Astrocyte (in vitro differentiated cells and primary cell): ENCODE results near the gene SHC3. TPM values are rescaled to one million over a fixed set of nuclear protein-coding genes. Genes with fewer than 3 reads are reported as not detected.

Experiments
- DNase-seq: peaks from one replicate; pipeline ENCODE4 v3.0.0-alpha.2; 2010; ENCODE audit warnings: low read depth
- FAIRE-seq: peaks from 2 replicates; lab custom pipeline; 2011; peaks lifted over from hg19 to GRCh38; lab: Jason Lieb, UNC
- H2AFZ ChIP-seq: 2 replicates; pipeline ENCODE4 v1.6.0; 2012; ENCODE audit warnings: low read depth, low read length, inconsistent platforms
- H3K27ac ChIP-seq: 2 replicates; pipeline ENCODE4 v1.5.1; 2011; ENCODE audit warnings: low read depth, low read length, inconsistent platforms
- H3K27me3 ChIP-seq: 2 replicates; pipeline ENCODE4 v1.6.0; 2011; ENCODE audit warnings: low read length, inconsistent platforms; ENCODE audit not compliant: insufficient read depth
- H3K36me3 ChIP-seq: 2 replicates; pipeline ENCODE4 v1.5.1; 2011; ENCODE audit warnings: low read length, inconsistent platforms; ENCODE audit not compliant: insufficient read depth
- H3K4me1 ChIP-seq: 2 replicates; pipeline ENCODE4 v1.5.1; 2011; ENCODE audit warnings: low read length, inconsistent platforms; ENCODE audit not compliant: insufficient read depth
- H3K4me2 ChIP-seq: 2 replicates; pipeline ENCODE4 v1.6.0; 2012; ENCODE audit warnings: low read length, inconsistent platforms
- H3K4me3 ChIP-seq: 2 replicates; pipeline ENCODE4 v1.5.1; 2011; ENCODE audit warnings: low read depth, mild to moderate bottlenecking, low read length, inconsistent platforms; ENCODE audit not compliant: insufficient read depth
- H3K79me2 ChIP-seq: 2 replicates; pipeline ENCODE4 v1.6.0; 2012; ENCODE audit warnings: mild to moderate bottlenecking, low read length, inconsistent platforms; ENCODE audit not compliant: insufficient read depth
- H3K9ac ChIP-seq: 2 replicates; pipeline ENCODE4 v1.6.0; 2012; ENCODE audit warnings: mild to moderate bottlenecking, low read length, inconsistent platforms
- H3K9me3 ChIP-seq: 2 replicates; pipeline ENCODE4 v1.5.1; 2012; ENCODE audit warnings: low read depth, mild to moderate bottlenecking, low read length, inconsistent platforms; ENCODE audit not compliant: insufficient read depth
- H4K20me1 ChIP-seq: 2 replicates; pipeline ENCODE4 v1.6.0; 2012; ENCODE audit warnings: low read length, inconsistent platforms; ENCODE audit not compliant: insufficient read depth
- H3K27ac Mint-ChIP-seq: one replicate; pipeline ENCODE4 v1.8.0; 2021; ENCODE audit warnings: mild to moderate bottlenecking, mixed read lengths; ENCODE audit not compliant: unreplicated experiment
- H3K27me3 Mint-ChIP-seq: one replicate; pipeline ENCODE4 v1.8.0; 2021; ENCODE audit warnings: low read depth, mixed read lengths; ENCODE audit not compliant: unreplicated experiment
- H3K36me3 Mint-ChIP-seq: one replicate; pipeline ENCODE4 v1.8.0; 2021; ENCODE audit warnings: low read depth, mixed read lengths; ENCODE audit not compliant: unreplicated experiment
- H3K4me1 Mint-ChIP-seq: one replicate; pipeline ENCODE4 v1.8.0; 2021; ENCODE audit warnings: low read depth, mixed read lengths; ENCODE audit not compliant: unreplicated experiment
- H3K4me3 Mint-ChIP-seq: one replicate; pipeline ENCODE4 v1.8.0; 2021; ENCODE audit warnings: mild to moderate bottlenecking, moderate library complexity, mixed read lengths; ENCODE audit not compliant: unreplicated experiment
- H3K9me3 Mint-ChIP-seq: one replicate; pipeline ENCODE4 v1.8.0; 2021; ENCODE audit warnings: mild to moderate bottlenecking, mixed read lengths; ENCODE audit not compliant: unreplicated experiment
- EZH2 ChIP-seq: IDR thresholded peaks from 2 replicates; pipeline ENCODE4 v1.6.1; 2012; ENCODE audit warnings: mild to moderate bottlenecking, low read length, inconsistent platforms; ENCODE audit not compliant: insufficient read depth
- total RNA-seq: library from RNA; stranded (reverse); gene quantifications from 2 replicates; pipeline ENCODE4 v1.2.1, GENCODE V29; 2021
- TF ChIP-seq, protein P1 (sequence below): IDR thresholded peaks from 2 replicates; pipeline ENCODE4 v1.5.1; 2011; ENCODE audit warnings: low read depth, mild to moderate bottlenecking, inconsistent platforms, low read length, moderate library complexity; ENCODE audit not compliant: insufficient read depth

Gene SHC3
- total RNA-seq, 1 donor from 2014 or later = 4.6 TPM

DNA sequence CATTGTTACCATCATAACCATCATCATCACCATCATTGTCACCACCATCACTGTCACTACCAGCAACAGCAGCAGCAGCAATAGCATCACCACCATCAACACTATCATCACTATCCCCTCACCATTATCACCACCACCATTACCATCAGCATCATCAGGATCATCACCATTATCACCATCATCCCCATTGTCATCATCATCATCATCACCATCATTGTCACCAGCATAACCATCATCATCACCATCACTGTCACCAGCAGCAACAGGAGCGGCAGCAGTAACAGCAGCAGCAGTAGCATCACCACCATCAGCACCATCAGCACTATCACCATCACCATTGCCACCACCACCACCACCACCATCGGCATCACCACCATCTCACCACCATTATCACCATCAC, 139.0 kb downstream of the SHC3 start:
- TF ChIP-seq, protein P1, sequence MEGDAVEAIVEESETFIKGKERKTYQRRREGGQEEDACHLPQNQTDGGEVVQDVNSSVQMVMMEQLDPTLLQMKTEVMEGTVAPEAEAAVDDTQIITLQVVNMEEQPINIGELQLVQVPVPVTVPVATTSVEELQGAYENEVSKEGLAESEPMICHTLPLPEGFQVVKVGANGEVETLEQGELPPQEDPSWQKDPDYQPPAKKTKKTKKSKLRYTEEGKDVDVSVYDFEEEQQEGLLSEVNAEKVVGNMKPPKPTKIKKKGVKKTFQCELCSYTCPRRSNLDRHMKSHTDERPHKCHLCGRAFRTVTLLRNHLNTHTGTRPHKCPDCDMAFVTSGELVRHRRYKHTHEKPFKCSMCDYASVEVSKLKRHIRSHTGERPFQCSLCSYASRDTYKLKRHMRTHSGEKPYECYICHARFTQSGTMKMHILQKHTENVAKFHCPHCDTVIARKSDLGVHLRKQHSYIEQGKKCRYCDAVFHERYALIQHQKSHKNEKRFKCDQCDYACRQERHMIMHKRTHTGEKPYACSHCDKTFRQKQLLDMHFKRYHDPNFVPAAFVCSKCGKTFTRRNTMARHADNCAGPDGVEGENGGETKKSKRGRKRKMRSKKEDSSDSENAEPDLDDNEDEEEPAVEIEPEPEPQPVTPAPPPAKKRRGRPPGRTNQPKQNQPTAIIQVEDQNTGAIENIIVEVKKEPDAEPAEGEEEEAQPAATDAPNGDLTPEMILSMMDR = no peak
- no peak for TF ChIP-seq EZH2
- H3K27me3 ChIP-seq = no peaks in the 10 kb centered on the region
- H3K9me3 ChIP-seq = no peaks in the 10 kb centered on the region
- Mint-ChIP-seq H3K27me3 (no peaks in the 10 kb centered on the region), H3K4me3 (no peak overlapping the region), H3K27ac (no peak overlapping the region), H3K36me3 (no peaks in the 10 kb centered on the region), H3K9me3 (no peaks in the 10 kb centered on the region), H3K4me1 (no peaks in the 10 kb centered on the region)
- peaks cover 5% of the 10 kb centered on the region for H4K20me1 ChIP-seq
- DNase-seq (no peak), FAIRE-seq (no peak)
- no peak overlapping the region for H2AFZ ChIP-seq
- no peak overlapping the region for H3K9ac ChIP-seq
- H3K27ac ChIP-seq = no peak overlapping the region
- no peak overlapping the region for H3K4me3 ChIP-seq
- no peak overlapping the region for H3K4me2 ChIP-seq
- H3K4me1 ChIP-seq = peaks cover 19% of the 10 kb centered on the region
- peaks cover 19% of the 10 kb centered on the region for H3K36me3 ChIP-seq
- peaks cover 12% of the 10 kb centered on the region for H3K79me2 ChIP-seq

DNA sequence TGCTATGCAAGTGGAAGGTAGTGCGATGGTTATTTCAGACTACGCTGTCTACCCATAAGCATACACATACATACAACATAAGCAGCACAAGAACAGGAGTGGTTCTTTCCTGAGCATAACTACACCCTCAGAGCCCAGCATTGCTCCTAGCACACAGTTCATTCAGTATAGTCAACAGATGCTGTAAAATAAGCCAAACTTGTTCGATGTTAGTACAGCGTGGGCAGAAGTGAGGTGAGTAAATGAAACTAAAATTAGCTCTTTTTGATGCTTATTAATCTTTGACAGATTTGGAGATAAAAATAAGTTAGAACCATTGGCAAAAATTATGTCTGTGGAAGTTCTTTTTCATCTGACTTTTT, 139.5 kb downstream of the SHC3 start:
- Histone ChIP-seq H3K9me3 (no peaks in the 10 kb centered on the region), H4K20me1 (peaks cover 5% of the 10 kb centered on the region), H3K4me1 (peaks cover 19% of the 10 kb centered on the region), H3K36me3 (peaks cover 14% of the 10 kb centered on the region), H2AFZ (peak overlapping the region; percentile 12), H3K9ac (peak overlapping the region; percentile 46), H3K4me3 (no peak overlapping the region), H3K27me3 (no peaks in the 10 kb centered on the region), H3K79me2 (peaks cover 12% of the 10 kb centered on the region), H3K27ac (peak overlapping the region; percentile 69), H3K4me2 (peak overlapping the region; percentile 76)
- DNase-seq = no peak
- Mint-ChIP-seq H3K27ac (no peak overlapping the region), H3K9me3 (no peaks in the 10 kb centered on the region), H3K4me1 (no peaks in the 10 kb centered on the region), H3K4me3 (no peak overlapping the region), H3K27me3 (no peaks in the 10 kb centered on the region), H3K36me3 (no peaks in the 10 kb centered on the region)
- TF ChIP-seq, protein P1 = no peak
- no peak for TF ChIP-seq EZH2
- no peak for FAIRE-seq

DNA sequence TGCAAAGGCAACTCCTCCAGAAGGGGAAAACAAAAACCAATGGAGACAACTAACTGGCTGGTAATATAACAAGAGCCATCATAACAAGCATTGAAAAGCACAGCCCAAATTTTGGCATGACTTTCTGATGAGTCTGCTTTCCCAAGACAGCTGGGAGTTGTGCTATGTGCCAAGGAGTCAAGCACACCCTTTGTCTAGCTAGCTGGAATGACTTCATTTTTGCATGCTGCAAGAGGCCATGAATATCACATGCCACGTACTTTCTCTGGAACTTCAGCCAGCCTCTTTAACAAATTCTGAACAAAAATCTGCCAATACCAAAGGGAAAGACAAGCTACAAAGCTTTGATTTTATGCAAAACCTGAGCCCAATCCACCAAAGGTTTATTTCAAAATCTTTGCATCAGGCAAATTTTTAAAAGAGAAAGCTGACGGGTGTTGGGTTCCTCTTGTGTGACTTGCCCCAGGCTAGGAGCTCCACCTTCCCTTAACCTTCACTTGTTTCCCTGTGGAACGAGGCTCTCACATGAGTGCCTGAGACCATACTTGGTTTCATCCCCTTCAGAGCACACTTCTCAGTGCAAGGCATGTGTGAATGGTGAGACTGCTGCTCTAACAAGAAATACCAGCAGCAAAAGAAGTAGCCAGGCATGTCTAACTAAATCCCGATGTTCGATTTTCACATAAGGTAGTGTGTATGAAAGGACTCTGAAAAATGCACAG, 140.1 kb downstream of the SHC3 start:
- Histone ChIP-seq H3K4me3 (no peak overlapping the region), H3K36me3 (peaks cover 11% of the 10 kb centered on the region), H3K4me2 (peak overlapping the region; percentile 76), H3K4me1 (peaks cover 19% of the 10 kb centered on the region), H3K27me3 (no peaks in the 10 kb centered on the region), H3K9ac (peak overlapping the region; percentile 46), H3K27ac (peak overlapping the region; percentile 69), H3K9me3 (no peaks in the 10 kb centered on the region), H2AFZ (peak overlapping the region; percentile 12), H3K79me2 (peaks cover 12% of the 10 kb centered on the region), H4K20me1 (peaks cover 5% of the 10 kb centered on the region)
- no peak overlapping the region for H3K27ac Mint-ChIP-seq
- H3K4me1 Mint-ChIP-seq = no peaks in the 10 kb centered on the region
- H3K4me3 Mint-ChIP-seq = no peak overlapping the region
- H3K27me3 Mint-ChIP-seq = no peaks in the 10 kb centered on the region
- DNase-seq (peak; percentile 97), FAIRE-seq (peak; percentile 76)
- no peaks in the 10 kb centered on the region for H3K9me3 Mint-ChIP-seq
- no peaks in the 10 kb centered on the region for H3K36me3 Mint-ChIP-seq
- TF ChIP-seq, protein P1 = no peak
- no peak for TF ChIP-seq EZH2
